OCI-LY7 (cell line): Measurements from ENCODE around the gene PACSIN3. TPM values are rescaled to one million over a fixed set of nuclear protein-coding genes. Genes with fewer than 3 reads are reported as not detected.

Experiments
- BruUV-seq: library from RNA; stranded (reverse); fragments of 400-500 nt; replicated peaks from 2 replicates; lab custom pipeline; 2021; lab: Mats Ljungman, UMichigan
- CTCF ChIA-PET: fragments of 300-600 bp; sonication (Branson Sonifier 250); formaldehyde crosslinking; loops from one replicate; lab custom pipeline; 2022; ENCODE audit warnings: antibody characterized with exemption; ENCODE audit not compliant: unreplicated experiment; lab: Charles Lee
- POLR2A ChIA-PET: fragments of 300-600 bp; sonication (Branson Sonifier 250); formaldehyde crosslinking; loops from one replicate; lab custom pipeline; 2022; ENCODE audit warnings: antibody characterized with exemption; lab: Charles Lee
- DNase-seq: peaks from one replicate; pipeline ENCODE4 v3.0.0-alpha.2; 2015; ENCODE audit warnings: low spot score
- H2AFZ ChIP-seq: fragments of 200-600 bp; sonication (generic), shearing (Covaris generic); 2 replicates; pipeline ENCODE4 v1.6.1; 2014; ENCODE audit warnings: mild to moderate bottlenecking, antibody characterized with exemption, low read length, moderate library complexity
- H3K27ac ChIP-seq: fragments of 200-600 bp; sonication (generic); 2 replicates; pipeline ENCODE4 v1.5.1; 2014; ENCODE audit warnings: mixed run types, low read depth, mild to moderate bottlenecking, moderate library complexity, low read length, inconsistent platforms; ENCODE audit not compliant: poor library complexity, severe bottlenecking
- H3K36me3 ChIP-seq: fragments of 200-600 bp; sonication (generic); 2 replicates; pipeline ENCODE4 v1.6.1; 2014; ENCODE audit warnings: mild to moderate bottlenecking, antibody characterized with exemption, low read length, moderate library complexity, mixed read lengths; ENCODE audit not compliant: insufficient read depth
- H3K4me1 ChIP-seq: fragments of 200-600 bp; sonication (generic); 2 replicates; pipeline ENCODE4 v1.5.1; 2014; ENCODE audit warnings: mild to moderate bottlenecking, low read length; ENCODE audit not compliant: insufficient read depth, poor library complexity, severe bottlenecking
- H3K4me2 ChIP-seq: fragments of 200-600 bp; sonication (generic); 2 replicates; pipeline ENCODE4 v1.6.1; 2014; ENCODE audit warnings: mild to moderate bottlenecking, low read length
- H3K4me3 ChIP-seq: fragments of 200-600 bp; sonication (generic); 2 replicates; pipeline ENCODE4 v1.5.1; 2014; ENCODE audit warnings: mild to moderate bottlenecking, low read depth, low read length; ENCODE audit not compliant: poor library complexity, severe bottlenecking
- H3K79me2 ChIP-seq: fragments of 200-600 bp; sonication (generic); 2 replicates; pipeline ENCODE4 v1.6.1; 2016; ENCODE audit warnings: low read depth, mild to moderate bottlenecking, low read length, moderate library complexity, mixed read lengths; ENCODE audit not compliant: insufficient read depth
- H3K9me2 ChIP-seq: fragments of 200-600 bp; sonication (generic); 2 replicates; pipeline ENCODE4 v1.6.1; 2016; ENCODE audit warnings: mild to moderate bottlenecking, low read length, mixed read lengths; ENCODE audit not compliant: insufficient read depth
- H3K9me3 ChIP-seq: fragments of 200-600 bp; sonication (generic); 2 replicates; pipeline ENCODE4 v1.6.1; 2014; ENCODE audit warnings: mild to moderate bottlenecking, mixed run types, low read length, mixed read lengths
- H4K20me1 ChIP-seq: fragments of 200-600 bp; sonication (generic); 2 replicates; pipeline ENCODE4 v1.6.1; 2014; ENCODE audit warnings: mild to moderate bottlenecking, antibody characterized with exemption, low read length, moderate library complexity, mixed read lengths; ENCODE audit not compliant: insufficient read depth
- EZH2phosphoT487 ChIP-seq: fragments of 200-600 bp; sonication (generic); IDR thresholded peaks from 2 replicates; pipeline ENCODE4 v1.6.1; 2018; ENCODE audit warnings: low read depth, borderline replicate concordance, mild to moderate bottlenecking, mixed run types, antibody characterized with exemption, low read length, moderate library complexity, mixed read lengths
- intact Hi-C: fragments of 100-400 bp; cut with micrococcal nuclease; formaldehyde crosslinking; loops from one replicate; pipeline ENCODE4 v1.10.0; 2022; ENCODE audit not compliant: unreplicated experiment
- total RNA-seq, 2 experiments: library from RNA; depleted of rRNA in 1 of 2; stranded (reverse); fragments of >200 nt in 1 of 2; shearing (Covaris generic) in 1 of 2; gene quantifications; 2 replicates each; pipeline ENCODE4 v1.2.3, GENCODE V29; 2014 to 2022
- TF ChIP-seq, protein P1 (sequence below): fragments of 200-600 bp; sonication (generic); conservative IDR thresholded peaks from 2 replicates; pipeline ENCODE4 v1.5.1; 2014; ENCODE audit warnings: mild to moderate bottlenecking, antibody characterized with exemption, low read length, moderate library complexity, mixed read lengths

Gene PACSIN3
- total RNA-seq, 2 experiments from 2014 or later: not detected

GRCh38 chr11:47184711-47185304, 1.4 kb downstream of the PACSIN3 start:
- intact Hi-C loops: no loop called here
- Histone ChIP-seq H3K36me3 (no peaks in the 10 kb centered on the region), H3K4me1 (peaks cover 9% of the 10 kb centered on the region), H4K20me1 (no peaks in the 10 kb centered on the region), H3K4me2 (no peak overlapping the region), H3K79me2 (no peaks in the 10 kb centered on the region), H3K4me3 (no peak overlapping the region), H3K27ac (no peak overlapping the region), H3K9me3 (no peaks in the 10 kb centered on the region), H2AFZ (no peak overlapping the region), H3K9me2 (no peaks in the 10 kb centered on the region)
- CTCF ChIA-PET: no interaction called here
- TF ChIP-seq, protein P1, sequence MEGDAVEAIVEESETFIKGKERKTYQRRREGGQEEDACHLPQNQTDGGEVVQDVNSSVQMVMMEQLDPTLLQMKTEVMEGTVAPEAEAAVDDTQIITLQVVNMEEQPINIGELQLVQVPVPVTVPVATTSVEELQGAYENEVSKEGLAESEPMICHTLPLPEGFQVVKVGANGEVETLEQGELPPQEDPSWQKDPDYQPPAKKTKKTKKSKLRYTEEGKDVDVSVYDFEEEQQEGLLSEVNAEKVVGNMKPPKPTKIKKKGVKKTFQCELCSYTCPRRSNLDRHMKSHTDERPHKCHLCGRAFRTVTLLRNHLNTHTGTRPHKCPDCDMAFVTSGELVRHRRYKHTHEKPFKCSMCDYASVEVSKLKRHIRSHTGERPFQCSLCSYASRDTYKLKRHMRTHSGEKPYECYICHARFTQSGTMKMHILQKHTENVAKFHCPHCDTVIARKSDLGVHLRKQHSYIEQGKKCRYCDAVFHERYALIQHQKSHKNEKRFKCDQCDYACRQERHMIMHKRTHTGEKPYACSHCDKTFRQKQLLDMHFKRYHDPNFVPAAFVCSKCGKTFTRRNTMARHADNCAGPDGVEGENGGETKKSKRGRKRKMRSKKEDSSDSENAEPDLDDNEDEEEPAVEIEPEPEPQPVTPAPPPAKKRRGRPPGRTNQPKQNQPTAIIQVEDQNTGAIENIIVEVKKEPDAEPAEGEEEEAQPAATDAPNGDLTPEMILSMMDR: no peak
- no peak for TF ChIP-seq EZH2phosphoT487
- no TSS peak for BruUV-seq
- no peak for DNase-seq
- POLR2A ChIA-PET: interaction anchor here (0.6 kb wide), 2 partner anchors 29 to 338 kb away, joined by 3 to 4 read pairs; no protein-coding TSS in a partner anchor

- no peak for DNase-seq
- H3K9me2 ChIP-seq: no peaks in the 10 kb centered on the region
- intact Hi-C loops: no loop called here
- CTCF ChIA-PET: no interaction called here
- H4K20me1 ChIP-seq: no peaks in the 10 kb centered on the region
- no peaks in the 10 kb centered on the region for H3K79me2 ChIP-seq
- no peak for TF ChIP-seq EZH2phosphoT487
- TF ChIP-seq, protein P1: no peak
- H3K4me2 ChIP-seq: no peak overlapping the region
- POLR2A ChIA-PET: interaction anchor here (1.1 kb wide), 1 partner anchor 63 kb away, joined by 5 read pairs; no protein-coding TSS in a partner anchor
- H3K27ac ChIP-seq: no peak overlapping the region
- H2AFZ ChIP-seq: no peak overlapping the region
- BruUV-seq: no TSS peak
- peaks cover 9% of the 10 kb centered on the region for H3K4me1 ChIP-seq
- no peak overlapping the region for H3K4me3 ChIP-seq
- no peaks in the 10 kb centered on the region for H3K9me3 ChIP-seq
- no peaks in the 10 kb centered on the region for H3K36me3 ChIP-seq
Observed at GRCh38 chr11:47183969-47184368, 2.3 kb downstream of the PACSIN3 start.
